PC-3 (cell line): ENCODE results near the gene KIAA0586.
"Not testable (repeated sequence)": the region's sequence is repeated elsewhere in the genome, so short reads cannot be mapped to it uniquely, and the experiment has no call there.

ENCODE experiments used
- CTCF ChIP-seq: fragments of 300-600 bp; sonication (generic); conservative IDR thresholded peaks from 2 replicates; pipeline ENCODE4 v1.5.1; 2017; ENCODE audit warnings: antibody characterized with exemption, low read depth, mild to moderate bottlenecking, low read length
- EZH2phosphoT487 ChIP-seq: fragments of 300-600 bp; sonication (generic); IDR thresholded peaks from 2 replicates; pipeline ENCODE4 v1.6.1; 2018; ENCODE audit warnings: mild to moderate bottlenecking, antibody characterized with exemption, low read length, borderline replicate concordance

- not testable (repeated sequence) for TF ChIP-seq CTCF, EZH2phosphoT487
These were observed 160.8 kb downstream of the KIAA0586 start for GRCh38 chr14:58588321-58588720.
